Neuronal stem cell (in vitro differentiated cells): ENCODE measurements around the gene RSAD2.

Experiments
- DNase-seq: peaks from one replicate; pipeline ENCODE4 v3.0.0-alpha.2; 2013; ENCODE audit warnings: low spot score
- H2AFZ ChIP-seq: one replicate; pipeline ENCODE4 v1.6.1; 2013; ENCODE audit warnings: mild to moderate bottlenecking, low read length, inconsistent platforms
- H2AK5ac ChIP-seq: 2 replicates; pipeline ENCODE4 v1.6.1; 2013; ENCODE audit warnings: low read depth, mild to moderate bottlenecking, inconsistent platforms, low read length, moderate library complexity, mixed read lengths
- H2BK120ac ChIP-seq: 2 replicates; pipeline ENCODE4 v1.6.1; 2013; ENCODE audit warnings: low read depth, mild to moderate bottlenecking, inconsistent platforms, low read length, moderate library complexity, mixed read lengths
- H2BK12ac ChIP-seq: one replicate; pipeline ENCODE4 v1.6.1; 2013; ENCODE audit warnings: low read length, inconsistent platforms
- H2BK15ac ChIP-seq: 2 replicates; pipeline ENCODE4 v1.6.1; 2013; ENCODE audit warnings: mild to moderate bottlenecking, low read length, inconsistent platforms, mixed read lengths
- H2BK5ac ChIP-seq: one replicate; pipeline ENCODE4 v1.6.1; 2013; ENCODE audit warnings: inconsistent platforms, mild to moderate bottlenecking, low read length, moderate library complexity
- H3K14ac ChIP-seq: one replicate; pipeline ENCODE4 v1.6.1; 2013; ENCODE audit warnings: low read length, inconsistent platforms
- H3K18ac ChIP-seq: 2 replicates; pipeline ENCODE4 v1.6.1; 2013; ENCODE audit warnings: low read length, inconsistent platforms
- H3K23ac ChIP-seq: 2 replicates; pipeline ENCODE4 v1.6.1; 2013; ENCODE audit warnings: low read depth, mild to moderate bottlenecking, mixed read lengths, low read length, inconsistent platforms; ENCODE audit not compliant: poor library complexity
- H3K27ac ChIP-seq: replicated peaks from 3 replicates; pipeline ENCODE4 v1.5.1; 2013; ENCODE audit warnings: low read length, inconsistent platforms
- H3K27me3 ChIP-seq, 3 experiments: 2 replicates each; pipeline ENCODE4 v1.6.1; 2013; ENCODE audit warnings: low read length in 3 of 3, mild to moderate bottlenecking in 2 of 3, inconsistent platforms in 1 of 3, low read depth in 1 of 3, mixed read lengths in 1 of 3, moderate library complexity in 1 of 3; ENCODE audit not compliant: control insufficient read depth in 3 of 3, insufficient read depth in 3 of 3
- H3K36me3 ChIP-seq, 2 donors: replicated peaks in 1 of 2; 2 replicates each; pipeline ENCODE4 v1.6.1; 2013; ENCODE audit warnings: low read length in 2 of 2; ENCODE audit not compliant: control insufficient read depth in 2 of 2, insufficient read depth in 2 of 2
- H3K4ac ChIP-seq: 2 replicates; pipeline ENCODE4 v1.6.1; 2013; ENCODE audit warnings: inconsistent platforms, mild to moderate bottlenecking, low read length, moderate library complexity
- H3K4me1 ChIP-seq, 2 donors: 1 replicate in 1 of 2; 2 replicates in 1 of 2; pipeline ENCODE4 v1.6.1; 2013; ENCODE audit warnings: low read length in 2 of 2, low read depth in 1 of 2; ENCODE audit not compliant: control insufficient read depth in 2 of 2, insufficient read depth in 1 of 2
- H3K4me2 ChIP-seq: one replicate; pipeline ENCODE4 v1.6.1; 2013; ENCODE audit warnings: mild to moderate bottlenecking, low read length, inconsistent platforms; ENCODE audit not compliant: insufficient read depth, poor library complexity, severe bottlenecking
- H3K4me3 ChIP-seq, 2 donors: 2 replicates each; pipeline ENCODE4 v1.5.1; 2013; ENCODE audit warnings: low read length in 2 of 2, mild to moderate bottlenecking in 2 of 2, inconsistent platforms in 1 of 2, moderate library complexity in 1 of 2
- H3K79me1 ChIP-seq: one replicate; pipeline ENCODE4 v1.6.1; 2013; ENCODE audit warnings: low read depth, mild to moderate bottlenecking, inconsistent platforms, low read length, moderate library complexity
- H3K9ac ChIP-seq: one replicate; pipeline ENCODE4 v1.6.1; 2013; ENCODE audit warnings: mild to moderate bottlenecking, low read depth, low read length, inconsistent platforms; ENCODE audit not compliant: poor library complexity
- H3K9me3 ChIP-seq, 2 donors: replicated peaks in 1 of 2; 2 replicates each; pipeline versions ENCODE3 to v1.6.1; 2013; ENCODE audit warnings: low read length in 2 of 2, mild to moderate bottlenecking in 2 of 2, inconsistent platforms in 1 of 2, low read depth in 1 of 2, mixed read lengths in 1 of 2, moderate library complexity in 1 of 2; ENCODE audit not compliant: control insufficient read depth in 2 of 2, insufficient read depth in 1 of 2
- H4K8ac ChIP-seq: one replicate; pipeline ENCODE4 v1.6.1; 2013; ENCODE audit warnings: low read depth, mild to moderate bottlenecking, inconsistent platforms, low read length, moderate library complexity
- H4K91ac ChIP-seq: one replicate; pipeline ENCODE4 v1.6.1; 2013; ENCODE audit warnings: low read length, low read depth, mild to moderate bottlenecking, inconsistent platforms; ENCODE audit not compliant: poor library complexity
- WGBS, 2 donors: extraction: QIAGEN DNeasy Blood & Tissue Kit; methylation state at CpG; one replicate each; pipeline ENCODE4 v1.1.7; 2013; ENCODE audit warnings: missing lambda C conversion rate in 2 of 2, mixed read lengths in 1 of 2; ENCODE audit not compliant: insufficient read length in 2 of 2, insufficient replicate concordance in 1 of 2; ENCODE audit errors: extremely low coverage in 2 of 2; 5-methylcytosine and 5-hydroxymethylcytosine counted together

RSAD2 gene

GRCh38 chr2:6838673-6839319 is 38.8 kb upstream of the RSAD2 start:
- Histone ChIP-seq H4K91ac (no peak overlapping the region), H2AFZ (no peak overlapping the region), H2AK5ac (no peak overlapping the region), H3K18ac (no peak overlapping the region), H2BK15ac (no peak overlapping the region), H4K8ac (no peak overlapping the region), H2BK12ac (no peak overlapping the region), H3K79me1 (no peaks in the 10 kb centered on the region), H3K4me2 (no peak overlapping the region), H3K27me3 (peaks cover 0 to 2% (median 0%) of the 10 kb centered on the region in 3 experiments), H2BK120ac (no peak overlapping the region), H2BK5ac (no peak overlapping the region), H3K23ac (no peak overlapping the region), H3K4me3 (no peak overlapping the region), H3K9ac (no peak overlapping the region), H3K4ac (no peak overlapping the region), H3K9me3 (peaks cover 7 to 10% of the 10 kb centered on the region in 2 donors), H3K4me1 (no peaks in the 10 kb centered on the region), H3K27ac (no peak overlapping the region), H3K36me3 (no peaks in the 10 kb centered on the region), H3K14ac (no peak overlapping the region)
- no CpG with 5 or more reads among the region's 4 CpGs for WGBS, 2 donors
- no peak for DNase-seq

GRCh38 chr2:6841537-6842287 is 35.9 kb upstream of the RSAD2 start:
- Histone ChIP-seq H3K9me3 (peaks cover 15 to 34% of the 10 kb centered on the region in 2 donors), H4K91ac (no peak overlapping the region), H3K36me3 (no peaks in the 10 kb centered on the region), H2BK120ac (no peak overlapping the region), H3K4me3 (no peak overlapping the region), H2AFZ (no peak overlapping the region), H3K23ac (no peak overlapping the region), H3K4ac (no peak overlapping the region), H3K4me2 (no peak overlapping the region), H2BK5ac (no peak overlapping the region), H3K27me3 (no peaks in the 10 kb centered on the region), H2BK12ac (no peak overlapping the region), H2AK5ac (no peak overlapping the region), H3K4me1 (no peaks in the 10 kb centered on the region), H2BK15ac (no peak overlapping the region), H3K9ac (no peak overlapping the region), H3K18ac (no peak overlapping the region), H3K27ac (no peak overlapping the region), H4K8ac (no peak overlapping the region), H3K79me1 (no peaks in the 10 kb centered on the region), H3K14ac (no peak overlapping the region)
- DNase-seq: no peak
- no CpG with 5 or more reads among the region's 2 CpGs for WGBS, 2 donors

DNA sequence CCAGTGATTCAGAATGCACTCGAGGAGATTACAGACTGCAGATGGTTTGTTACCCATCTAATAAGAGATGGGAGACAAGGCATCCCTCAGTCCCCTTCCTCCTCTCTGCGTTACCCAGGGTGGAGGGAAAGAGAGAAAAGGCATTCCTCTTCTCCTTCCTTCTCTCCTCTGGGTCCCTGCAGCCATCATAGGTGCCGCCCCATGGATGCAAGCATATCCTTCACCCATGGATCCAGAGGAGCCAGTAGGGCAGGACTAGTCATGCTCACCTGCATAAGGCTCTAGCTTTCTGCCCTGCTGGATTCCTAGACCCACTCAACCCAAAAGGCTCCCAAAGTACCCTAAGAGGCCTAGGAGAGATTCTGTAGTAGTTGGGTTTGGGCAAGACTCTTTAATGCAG is 32.3 kb upstream of the RSAD2 start:
- WGBS, 2 donors: no CpG with 5 or more reads among the region's 3 CpGs
- Histone ChIP-seq H3K4me2 (no peak overlapping the region), H3K27ac (no peak overlapping the region), H2BK15ac (no peak overlapping the region), H3K23ac (no peak overlapping the region), H2AFZ (no peak overlapping the region), H3K4me3 (no peak overlapping the region), H3K4ac (no peak overlapping the region), H2AK5ac (no peak overlapping the region), H2BK120ac (no peak overlapping the region), H4K8ac (no peak overlapping the region), H2BK12ac (no peak overlapping the region), H3K9ac (no peak overlapping the region), H4K91ac (no peak overlapping the region), H2BK5ac (no peak overlapping the region), H3K79me1 (no peaks in the 10 kb centered on the region), H3K18ac (no peak overlapping the region), H3K36me3 (no peaks in the 10 kb centered on the region), H3K4me1 (no peaks in the 10 kb centered on the region), H3K14ac (no peak overlapping the region), H3K9me3 (peaks cover 20 to 51% of the 10 kb centered on the region in 2 donors), H3K27me3 (no peaks in the 10 kb centered on the region)
- DNase-seq: no peak

DNA sequence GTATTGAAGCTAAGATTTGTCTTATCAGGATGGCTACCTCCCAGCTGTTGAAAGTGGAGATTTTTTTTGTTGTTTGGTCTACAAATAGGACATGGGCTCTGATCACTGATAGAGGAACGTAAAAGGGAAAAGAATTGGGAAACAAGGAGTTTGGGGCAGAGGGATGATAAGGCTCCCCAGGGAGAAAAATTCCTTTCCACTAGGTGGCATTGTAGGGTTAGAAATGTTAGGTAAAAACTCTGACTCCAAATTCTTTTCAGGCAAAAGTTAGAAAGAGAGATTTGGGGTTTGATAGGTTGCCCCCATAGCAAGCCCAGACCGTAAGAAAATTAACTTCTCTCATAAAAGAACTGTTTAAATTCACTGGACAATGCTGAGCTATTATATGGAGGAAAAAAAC is 31.7 kb upstream of the RSAD2 start:
- no peak overlapping the region for H3K4ac ChIP-seq
- H3K18ac ChIP-seq: no peak overlapping the region
- no peak overlapping the region for H2BK120ac ChIP-seq
- no peak overlapping the region for H3K23ac ChIP-seq
- H3K14ac ChIP-seq: no peak overlapping the region
- H2BK12ac ChIP-seq: no peak overlapping the region
- H4K91ac ChIP-seq: no peak overlapping the region
- H3K27me3 ChIP-seq: no peaks in the 10 kb centered on the region
- peaks cover 20 to 51% of the 10 kb centered on the region in 2 donors for H3K9me3 ChIP-seq
- no peaks in the 10 kb centered on the region for H3K79me1 ChIP-seq
- DNase-seq: no peak
- WGBS, 2 donors: no CpG with 5 or more reads among the region's 2 CpGs
- H2BK15ac ChIP-seq: no peak overlapping the region
- H3K4me3 ChIP-seq: no peak overlapping the region
- H3K4me2 ChIP-seq: no peak overlapping the region
- H3K9ac ChIP-seq: no peak overlapping the region
- no peak overlapping the region for H2BK5ac ChIP-seq
- H3K27ac ChIP-seq: no peak overlapping the region
- no peak overlapping the region for H2AK5ac ChIP-seq
- H2AFZ ChIP-seq: no peak overlapping the region
- no peaks in the 10 kb centered on the region for H3K4me1 ChIP-seq
- no peak overlapping the region for H4K8ac ChIP-seq
- H3K36me3 ChIP-seq: no peaks in the 10 kb centered on the region
